Raji (cell line): ENCODE data around the gene FCRLA.
A peak's percentile ranks its signal among the peaks of the same experiment; 100 is the strongest.
"Not testable (repeated sequence)": the region's sequence is repeated elsewhere in the genome, so short reads cannot be mapped to it uniquely, and the experiment has no call there.

ENCODE experiments used
- POLR2A ChIP-seq: IDR thresholded peaks from 2 replicates; pipeline ENCODE4 v1.6.1; 2011; ENCODE audit warnings: low read depth, low read length, control low read depth; ENCODE audit not compliant: insufficient read depth

Gene FCRLA

DNA sequence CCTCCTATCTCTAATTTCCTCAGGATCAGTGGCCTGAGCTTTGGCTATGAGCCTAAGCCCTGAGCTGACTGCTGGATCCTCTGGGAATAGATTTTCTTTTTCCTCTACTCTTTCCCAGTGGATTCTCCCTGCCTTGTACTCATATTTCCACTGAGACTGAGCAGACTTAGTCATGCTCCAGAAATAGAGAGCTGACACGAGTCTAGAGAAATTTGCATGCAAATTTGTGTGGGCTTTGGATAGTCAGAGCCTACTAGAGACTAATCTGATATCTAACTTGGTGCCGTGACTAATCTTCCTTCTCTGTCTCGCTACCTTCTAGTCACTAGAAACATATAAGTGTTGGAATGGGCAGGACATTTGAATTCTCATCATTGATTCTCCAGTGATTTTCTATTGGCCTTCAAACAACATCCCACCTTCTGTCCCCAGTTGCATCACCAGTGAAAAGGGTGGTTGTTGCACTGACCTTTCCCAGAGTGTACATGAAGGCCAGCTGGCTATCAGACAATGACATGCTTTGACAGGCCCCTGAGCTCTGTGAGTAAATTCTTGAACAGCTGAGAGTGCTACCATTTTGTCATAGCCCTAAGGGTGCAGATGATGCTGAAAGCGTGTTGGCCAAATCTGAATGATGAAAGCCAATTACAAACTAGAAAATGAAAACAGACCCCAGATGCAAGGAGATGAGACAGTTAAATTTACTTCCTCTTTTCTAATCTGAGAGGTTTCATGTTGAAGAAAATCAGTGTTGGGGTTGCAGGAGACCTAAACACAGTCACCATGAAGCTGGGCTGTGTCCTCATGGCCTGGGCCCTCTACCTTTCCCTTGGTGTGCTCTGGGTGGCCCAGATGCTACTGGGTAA, at the start of gene FCRLA:
FCRLA (plus strand) TSS at position 748 of the 866 bp plus-strand sequence; CDS start at position 784, 36 bp downstream.
- peak; percentile 91 for TF ChIP-seq POLR2A

- not testable (repeated sequence) for TF ChIP-seq POLR2A
Measured at GRCh38 chr1:161662684-161663339, 44.2 kb upstream of the FCRLA start, which contains the start of gene FCGR2B. FCGR2B (plus strand) TSS chr1:161663143; CDS start chr1:161663242, 99 bp downstream.

- TF ChIP-seq POLR2A: no peak
Measured at GRCh38 chr1:161676441-161676840, 30.6 kb upstream of the FCRLA start.

- TF ChIP-seq POLR2A: no peak
Measured at GRCh38 chr1:161676958-161677689, 29.9 kb upstream of the FCRLA start.

GRCh38 chr1:161678500-161678899, 28.5 kb upstream of the FCRLA start:
- no peak for TF ChIP-seq POLR2A

DNA sequence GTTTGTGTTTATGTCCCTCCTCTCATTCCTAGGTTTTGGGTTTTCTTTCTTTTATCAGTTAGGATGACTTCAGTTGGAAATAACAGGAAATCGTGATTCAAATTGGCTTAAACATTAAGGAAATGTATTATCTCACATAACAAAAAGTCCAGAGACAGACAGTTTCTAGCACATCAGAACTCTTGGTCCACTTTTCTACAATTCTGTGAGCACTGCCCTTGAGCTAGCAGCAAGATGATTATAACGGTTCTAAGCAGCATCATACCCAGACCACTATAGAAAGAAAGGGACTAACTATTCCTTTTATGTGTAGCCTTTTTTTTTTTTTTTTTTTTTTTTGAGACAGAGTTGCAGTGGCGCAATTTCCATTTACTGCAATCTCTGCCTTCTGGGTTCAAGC, 25.1 kb upstream of the FCRLA start:
- TF ChIP-seq POLR2A: no peak

DNA sequence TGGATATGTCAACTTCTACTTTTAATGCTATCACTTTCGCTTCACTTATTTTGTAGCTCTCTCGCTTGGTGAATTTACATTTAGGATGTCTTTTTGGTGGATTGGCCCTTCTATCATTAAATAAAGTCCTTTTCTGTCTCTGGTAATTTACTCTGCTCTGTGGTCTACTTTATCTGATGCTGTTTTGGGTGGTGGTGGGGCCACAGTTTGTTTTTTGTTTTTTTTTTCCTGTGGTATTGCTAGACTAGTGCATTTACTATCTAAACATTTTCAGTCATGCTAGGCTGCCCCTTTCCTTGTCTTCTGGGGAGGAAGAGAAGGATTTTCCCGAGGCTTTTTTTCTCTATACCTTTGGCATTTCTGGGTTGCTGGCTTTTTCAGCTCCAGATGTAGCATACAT, 18.1 kb upstream of the FCRLA start:
- TF ChIP-seq POLR2A: no peak

DNA sequence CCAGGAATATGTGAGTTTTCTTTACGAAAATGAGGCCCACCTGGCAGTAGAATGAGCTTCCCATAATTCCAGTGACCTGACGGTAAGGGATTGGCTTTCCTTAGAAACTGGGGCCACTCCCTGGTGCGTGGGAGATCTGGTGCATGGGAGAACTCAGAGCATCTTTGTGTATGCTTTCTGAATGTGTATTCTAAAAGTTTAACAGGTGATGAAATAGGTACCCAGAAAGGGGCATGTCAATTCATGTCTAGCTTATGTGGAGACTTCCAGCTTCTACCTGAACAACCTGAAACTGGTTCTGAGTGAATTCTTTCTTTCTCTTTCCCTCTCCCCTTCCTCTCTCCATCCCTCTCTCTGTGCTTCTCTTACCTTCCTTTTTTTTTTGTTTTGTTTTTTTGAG, 15.2 kb upstream of the FCRLA start:
- no peak for TF ChIP-seq POLR2A

- no peak for TF ChIP-seq POLR2A
Measured at GRCh38 chr1:161702250-161702649, 4.8 kb upstream of the FCRLA start.

DNA sequence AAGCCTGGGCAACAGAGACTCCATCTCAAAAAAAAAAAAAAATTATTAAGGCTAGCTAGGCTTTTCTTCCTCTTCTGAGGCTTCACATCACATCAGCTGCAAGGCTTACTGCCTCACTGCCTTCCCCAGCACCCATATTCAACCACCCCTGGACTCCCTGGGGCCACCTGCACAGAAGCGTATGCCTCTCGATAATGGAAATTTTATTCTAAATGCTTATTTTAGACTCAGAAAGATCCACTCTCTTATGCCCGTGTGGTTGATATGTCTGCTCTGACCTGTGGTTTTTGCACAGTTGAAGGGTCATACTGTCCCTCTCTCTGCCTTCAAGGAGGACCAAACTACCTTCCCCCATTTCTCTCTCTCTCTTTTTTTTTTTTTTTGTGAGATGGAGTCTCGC, 1.5 kb upstream of the FCRLA start:
- TF ChIP-seq POLR2A: peak; percentile 36; the same call in 1 of the 2 replicates

GRCh38 chr1:161706113-161706481, 932 bp upstream of the FCRLA start:
- no peak for TF ChIP-seq POLR2A

DNA sequence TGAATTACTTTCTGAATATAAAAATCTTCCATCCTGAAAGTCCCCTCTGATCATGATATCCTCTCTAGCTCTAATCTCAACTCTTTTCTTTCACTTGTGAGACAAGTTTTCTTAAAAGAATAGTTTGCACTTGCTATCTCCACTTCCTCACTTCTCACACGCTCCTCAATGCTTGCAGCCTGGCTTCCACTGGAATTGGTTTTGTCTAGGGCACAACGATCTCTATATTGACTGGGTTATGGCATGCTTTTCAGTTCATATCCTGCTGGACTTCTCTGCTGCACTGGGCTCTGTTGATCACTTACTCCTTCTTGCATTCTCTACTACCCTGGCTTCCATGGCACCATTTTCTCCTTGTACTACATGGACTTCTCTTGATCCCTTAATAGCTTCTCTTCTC, 474 bp downstream of the FCRLA start:
- no peak for TF ChIP-seq POLR2A

- TF ChIP-seq POLR2A: no peak
Measured at GRCh38 chr1:161709373-161709772, 2.3 kb downstream of the FCRLA start.

DNA sequence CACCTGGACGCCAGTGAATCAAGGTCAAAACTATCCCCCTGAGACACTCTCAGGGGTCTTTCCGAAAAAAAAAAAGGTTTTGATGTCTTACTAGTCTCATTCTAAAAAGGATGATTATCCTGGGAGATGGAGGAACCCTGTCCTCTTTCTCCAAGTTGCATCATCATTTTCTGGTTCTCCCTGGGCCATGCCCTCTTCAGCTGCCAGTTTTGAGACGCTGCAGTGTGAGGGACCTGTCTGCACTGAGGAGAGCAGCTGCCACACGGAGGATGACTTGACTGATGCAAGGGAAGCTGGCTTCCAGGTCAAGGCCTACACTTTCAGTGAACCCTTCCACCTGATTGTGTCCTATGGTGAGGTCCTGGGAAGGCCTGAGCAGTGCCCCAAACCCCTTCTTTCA, 3.5 kb downstream of the FCRLA start:
- no peak for TF ChIP-seq POLR2A

- TF ChIP-seq POLR2A: no peak; the same call in 1 of the 2 replicates
Measured at GRCh38 chr1:161718559-161719324, 11.7 kb downstream of the FCRLA start.
